GM21381 (cell line): Measurements from ENCODE around the gene BHLHE23.
"Not testable (repeated sequence)": the region's sequence is repeated elsewhere in the genome, so short reads cannot be mapped to it uniquely, and the experiment has no call there.

Experiments
- ATAC-seq: cut with Tn5 transposase; IDR thresholded peaks from one replicate; pipeline ENCODE4 v1.9.1; 2021; ENCODE audit warnings: mild to moderate bottlenecking, moderate library complexity; ENCODE audit not compliant: unreplicated experiment

Gene BHLHE23

DNA sequence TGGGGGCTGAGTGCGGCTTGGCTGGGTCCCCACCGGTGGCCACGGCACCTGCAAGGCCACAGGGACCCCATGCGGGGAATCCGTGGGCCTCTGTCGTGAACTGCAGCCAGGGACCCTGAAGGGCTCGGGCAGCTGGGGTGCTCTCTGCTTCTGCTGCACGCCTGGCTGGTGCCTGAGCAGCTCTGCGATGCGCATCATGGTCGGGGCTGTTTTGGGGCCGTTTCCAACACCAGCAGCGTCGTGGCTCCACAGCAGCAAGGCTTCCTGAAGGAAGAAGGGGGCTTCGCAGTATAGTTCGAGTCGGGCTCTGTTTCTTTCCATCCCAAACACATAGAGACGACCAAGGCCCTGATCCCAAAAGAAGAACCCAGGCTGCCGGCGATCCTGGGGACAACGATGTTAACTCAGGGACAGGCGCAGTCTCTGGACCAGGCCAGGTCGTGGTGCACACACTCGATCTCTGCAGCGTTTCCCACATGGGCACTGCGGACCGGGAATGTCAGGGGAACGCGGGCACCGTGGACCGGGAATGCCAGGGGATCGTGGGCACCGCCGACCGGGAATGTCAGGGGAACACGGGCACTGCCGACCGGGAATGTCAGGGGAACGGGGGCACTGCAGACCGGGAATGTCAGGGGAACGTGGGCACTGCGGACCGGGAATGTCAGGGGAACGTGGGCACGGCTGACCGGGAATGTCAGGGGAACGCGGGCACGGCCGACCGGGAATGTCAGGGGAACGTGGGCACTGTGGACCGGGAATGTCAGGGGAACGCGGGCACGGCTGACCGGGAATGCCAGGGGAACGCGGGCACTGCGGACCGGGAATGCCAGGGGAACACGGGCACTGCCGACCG, 36.8 kb upstream of the BHLHE23 start:
- ATAC-seq = no peak

DNA sequence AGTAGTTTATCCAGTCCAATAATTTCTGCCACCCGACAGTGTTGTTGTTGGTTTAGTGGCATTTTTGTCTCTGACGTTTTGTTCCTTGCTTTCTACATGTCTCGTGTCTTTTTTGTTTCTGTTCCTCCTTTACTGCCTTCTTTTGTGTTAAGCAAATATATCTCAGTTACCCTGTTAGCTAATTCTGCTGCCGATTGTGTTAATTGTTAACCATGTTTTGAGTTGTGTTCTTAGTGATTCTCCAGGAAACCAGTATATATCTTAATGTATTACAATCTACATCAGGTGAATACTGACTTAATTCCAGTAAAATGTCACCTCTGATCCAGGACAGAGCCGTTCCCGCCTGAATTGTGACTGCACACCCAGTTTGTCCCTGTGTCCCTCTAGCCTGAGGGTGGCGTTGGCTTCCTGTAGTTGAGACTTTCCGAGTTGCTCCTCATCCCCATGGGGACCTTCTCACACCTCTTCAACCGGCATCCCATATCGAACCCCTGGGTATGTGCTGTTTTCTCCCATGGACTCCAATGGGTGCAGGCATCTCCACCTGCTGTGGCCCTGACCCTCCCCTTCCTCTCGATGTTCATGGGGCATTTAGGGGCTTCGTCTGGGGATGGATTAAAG, 35.8 kb upstream of the BHLHE23 start:
- no peak for ATAC-seq

DNA sequence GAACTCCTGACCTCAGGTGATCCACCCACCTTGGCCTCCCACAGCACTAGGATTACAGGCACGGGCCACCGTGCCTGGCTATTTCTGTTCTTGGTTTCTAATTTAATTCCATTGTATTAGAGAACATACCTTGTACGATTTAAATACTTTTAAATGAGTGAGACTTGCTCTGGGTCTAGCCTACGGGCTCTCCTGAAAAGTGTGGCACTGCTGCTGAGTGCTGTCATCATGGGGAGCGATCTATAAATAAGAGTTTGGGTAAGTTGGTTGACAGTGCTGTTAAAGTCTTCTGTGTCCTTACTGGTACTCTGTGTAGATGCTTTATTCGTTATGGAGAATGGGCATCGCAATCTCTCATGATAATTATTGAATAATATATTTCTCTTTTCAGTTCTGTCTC, 35.0 kb upstream of the BHLHE23 start:
- no peak for ATAC-seq

DNA sequence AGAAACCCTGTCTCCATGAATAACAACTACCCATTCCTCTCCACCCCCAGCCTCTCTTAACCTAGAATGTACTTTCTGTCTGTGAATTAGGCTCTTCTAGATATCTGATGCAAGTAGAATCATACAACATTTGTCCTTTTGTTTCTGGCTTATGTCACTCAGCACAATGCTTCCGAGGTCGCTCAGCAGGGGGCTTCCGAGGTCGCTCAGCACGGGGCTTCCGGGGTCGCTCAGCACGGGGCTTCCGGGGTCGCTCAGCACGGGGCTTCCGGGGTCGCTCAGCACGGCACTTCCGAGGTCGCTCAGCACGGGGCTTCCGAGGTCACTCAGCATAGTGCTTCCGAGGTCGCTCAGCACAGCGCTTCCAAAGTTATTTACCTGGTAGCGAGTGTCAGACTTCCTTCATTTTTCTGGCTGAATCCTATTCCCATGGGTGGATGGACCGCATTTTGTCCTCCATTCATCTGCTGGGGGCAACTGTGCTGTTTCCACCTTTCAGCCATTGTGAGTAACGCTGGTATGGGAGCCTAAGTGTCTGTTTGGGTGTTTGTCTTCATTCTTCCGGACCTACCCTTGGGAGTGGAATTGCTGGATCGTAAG, 31.0 kb upstream of the BHLHE23 start:
- ATAC-seq = no peak

DNA sequence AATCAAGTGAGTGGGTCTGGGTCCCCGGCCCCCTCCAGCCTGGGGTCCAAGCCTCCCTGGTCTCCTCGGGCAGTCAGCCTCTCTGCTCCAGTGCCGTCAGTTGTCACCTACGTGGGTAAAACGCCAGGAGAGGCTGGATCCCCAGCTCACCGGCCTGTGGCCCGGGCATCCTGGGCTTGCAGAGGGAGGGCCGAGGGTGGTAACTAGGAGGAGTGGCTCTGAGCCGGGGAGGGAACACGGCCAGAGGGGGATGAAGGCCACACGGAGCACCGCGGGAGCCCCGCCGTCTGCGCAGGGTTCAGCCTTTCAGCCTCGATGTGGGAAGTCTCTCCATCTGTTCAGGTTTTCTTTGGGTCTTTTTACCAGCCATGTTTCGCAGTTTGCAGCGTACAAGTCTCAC, 29.5 kb upstream of the BHLHE23 start:
- no peak for ATAC-seq

DNA sequence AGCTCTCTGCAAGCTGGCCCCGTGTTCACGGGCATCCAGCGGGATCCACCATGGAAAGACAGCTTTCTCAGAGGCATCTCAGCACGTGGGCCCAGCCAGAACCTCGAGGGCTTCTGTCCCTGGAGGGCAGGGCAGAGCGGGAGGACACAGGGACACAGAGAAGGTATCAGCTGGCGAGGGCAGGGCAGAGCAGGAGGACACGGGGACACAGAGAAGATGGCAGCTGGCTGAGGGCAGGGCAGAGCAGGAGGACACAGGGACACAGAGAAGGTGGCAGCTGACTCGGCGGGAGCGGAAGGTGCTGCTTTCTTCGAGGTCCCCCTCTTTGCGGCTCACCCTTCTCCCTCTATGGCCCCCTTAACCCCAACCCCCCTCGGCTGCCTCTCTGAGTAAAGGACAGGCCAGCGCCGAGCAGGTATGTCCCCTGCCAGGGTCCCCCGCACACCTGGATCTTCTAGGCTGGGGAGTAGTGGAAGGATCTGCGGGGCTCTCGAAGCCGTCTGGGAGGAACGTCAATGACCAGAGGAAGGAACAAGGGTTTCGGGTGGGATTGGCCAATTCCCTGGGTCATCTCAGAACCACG, 28.9 kb upstream of the BHLHE23 start:
- no peak for ATAC-seq

DNA sequence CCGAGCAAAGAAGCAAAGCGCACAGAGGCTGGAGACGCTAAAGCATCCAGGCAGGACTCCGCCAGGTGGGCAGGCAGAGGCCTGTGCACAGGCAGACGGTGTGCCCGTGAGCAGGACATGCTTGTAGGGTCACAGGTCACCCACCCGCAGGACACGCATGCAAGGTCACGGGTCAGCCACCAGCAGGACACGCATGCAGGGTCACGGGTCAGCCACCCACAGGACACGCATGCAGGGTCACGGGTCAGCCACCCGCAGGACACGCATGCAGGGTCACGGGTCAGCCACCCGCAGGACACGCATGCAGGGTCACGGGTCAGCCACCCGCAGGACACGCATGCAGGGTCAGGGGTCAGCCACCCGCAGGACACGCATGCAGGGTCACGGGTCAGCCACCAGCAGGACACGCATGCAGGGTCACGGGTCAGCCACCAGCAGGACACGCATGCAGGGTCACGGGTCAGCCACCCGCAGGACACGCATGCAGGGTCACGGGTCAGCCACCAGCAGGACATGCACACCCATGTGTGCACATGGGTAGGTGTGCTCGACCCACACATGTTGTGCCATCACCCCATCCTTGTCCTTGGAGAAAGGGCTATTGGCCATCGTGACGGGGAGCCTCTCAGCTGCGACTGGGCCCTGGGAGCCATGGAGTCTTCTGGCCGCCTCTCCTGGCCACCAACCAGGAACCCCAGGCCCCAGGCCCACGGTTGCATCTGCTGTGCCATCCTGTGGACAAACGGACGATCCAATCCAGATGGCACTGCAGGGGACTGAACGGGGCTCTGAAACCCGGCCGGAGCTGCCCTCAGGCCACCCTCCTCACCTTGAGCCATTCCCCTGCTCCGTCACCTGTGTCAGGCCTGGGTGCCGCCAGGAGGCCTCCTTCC, 28.2 kb upstream of the BHLHE23 start:
- not testable (repeated sequence) for ATAC-seq

DNA sequence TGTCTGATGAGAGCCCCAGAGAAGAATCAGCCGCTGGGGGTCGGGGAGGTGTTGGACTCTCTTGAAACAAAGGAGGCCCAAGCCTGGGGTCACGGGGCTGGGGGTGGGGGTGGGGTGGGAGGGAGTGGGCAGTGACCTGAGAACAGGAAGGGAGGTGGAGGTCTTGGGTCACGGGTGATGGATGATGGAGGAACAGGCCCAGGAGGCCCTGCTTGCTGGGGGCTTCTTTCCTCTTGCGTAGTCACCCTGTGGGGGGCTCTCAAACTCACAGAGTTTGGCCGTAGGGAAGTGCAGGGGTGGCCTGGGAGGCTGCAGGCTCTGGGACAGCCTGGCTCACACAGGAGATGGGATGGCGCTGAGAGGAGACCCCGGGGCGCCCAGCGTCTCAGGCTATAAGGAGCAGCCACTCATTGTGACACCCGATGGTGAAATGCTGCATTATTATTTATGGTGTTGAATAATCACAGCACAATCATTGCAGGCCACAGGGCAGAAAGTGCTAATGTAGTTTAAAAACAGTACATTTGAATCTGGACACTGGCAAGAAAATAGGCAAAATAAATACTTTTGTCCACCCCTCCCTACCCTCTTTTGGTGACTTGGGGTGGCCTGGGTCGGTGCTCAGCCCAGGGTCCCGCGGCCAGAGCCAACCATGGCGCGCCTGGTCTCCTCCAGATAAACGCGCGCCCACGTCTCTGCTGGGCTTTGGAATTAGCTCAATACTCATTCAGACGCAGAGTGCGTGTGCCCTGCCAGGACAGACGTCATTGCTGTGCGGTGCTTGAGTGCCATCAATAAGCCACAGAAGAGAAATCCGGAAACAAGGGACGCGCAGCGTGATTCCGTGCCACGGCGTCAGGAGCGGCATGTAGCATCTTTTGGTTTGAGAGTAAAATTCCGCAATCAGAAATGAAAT, 27.3 kb upstream of the BHLHE23 start:
- no peak for ATAC-seq

DNA sequence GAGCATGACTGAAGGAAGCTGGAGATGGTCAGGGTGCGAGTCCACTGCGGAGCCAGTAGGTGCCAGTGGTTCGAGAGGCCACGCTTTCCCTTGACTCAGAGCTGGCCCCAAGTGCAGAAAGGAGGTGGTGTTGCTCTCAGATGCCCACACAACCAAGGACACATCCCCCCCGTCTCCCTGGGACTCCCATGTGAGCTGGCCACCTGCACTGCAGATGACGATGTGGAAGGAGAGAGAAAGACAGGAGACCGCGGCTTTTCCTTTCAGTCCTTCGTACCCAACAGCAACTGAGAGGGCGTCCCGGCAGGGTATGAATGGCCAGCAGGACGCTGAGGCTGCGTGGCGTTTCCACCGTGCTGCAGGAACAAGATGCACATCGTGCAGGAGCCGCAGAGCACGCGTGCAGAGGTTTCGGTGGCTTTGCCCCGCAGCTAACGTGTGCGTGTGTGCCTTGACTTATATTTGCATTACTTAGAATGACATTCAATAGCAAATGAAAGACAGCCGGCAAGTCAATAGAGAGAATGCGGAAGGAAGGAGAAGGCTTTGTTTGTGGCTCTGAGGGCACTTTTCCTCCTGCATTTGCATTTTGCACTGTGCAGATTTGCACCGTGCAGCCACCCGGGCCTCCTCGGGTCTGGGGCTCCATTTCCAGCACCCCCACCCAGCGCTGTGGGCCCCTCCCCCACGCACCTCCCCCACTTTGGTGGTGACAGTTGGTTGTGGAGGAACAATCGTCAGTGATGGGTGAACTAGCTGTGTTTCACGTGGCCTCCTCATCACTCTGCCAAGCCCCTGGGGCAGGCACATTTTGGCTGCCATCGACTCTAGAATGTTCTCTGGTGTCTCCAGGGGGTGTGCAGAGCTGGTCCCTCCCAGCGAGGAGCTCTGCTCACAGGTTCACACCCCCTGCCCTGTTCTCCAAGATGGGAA, 26.4 kb upstream of the BHLHE23 start:
- peak; percentile 58 for ATAC-seq

DNA sequence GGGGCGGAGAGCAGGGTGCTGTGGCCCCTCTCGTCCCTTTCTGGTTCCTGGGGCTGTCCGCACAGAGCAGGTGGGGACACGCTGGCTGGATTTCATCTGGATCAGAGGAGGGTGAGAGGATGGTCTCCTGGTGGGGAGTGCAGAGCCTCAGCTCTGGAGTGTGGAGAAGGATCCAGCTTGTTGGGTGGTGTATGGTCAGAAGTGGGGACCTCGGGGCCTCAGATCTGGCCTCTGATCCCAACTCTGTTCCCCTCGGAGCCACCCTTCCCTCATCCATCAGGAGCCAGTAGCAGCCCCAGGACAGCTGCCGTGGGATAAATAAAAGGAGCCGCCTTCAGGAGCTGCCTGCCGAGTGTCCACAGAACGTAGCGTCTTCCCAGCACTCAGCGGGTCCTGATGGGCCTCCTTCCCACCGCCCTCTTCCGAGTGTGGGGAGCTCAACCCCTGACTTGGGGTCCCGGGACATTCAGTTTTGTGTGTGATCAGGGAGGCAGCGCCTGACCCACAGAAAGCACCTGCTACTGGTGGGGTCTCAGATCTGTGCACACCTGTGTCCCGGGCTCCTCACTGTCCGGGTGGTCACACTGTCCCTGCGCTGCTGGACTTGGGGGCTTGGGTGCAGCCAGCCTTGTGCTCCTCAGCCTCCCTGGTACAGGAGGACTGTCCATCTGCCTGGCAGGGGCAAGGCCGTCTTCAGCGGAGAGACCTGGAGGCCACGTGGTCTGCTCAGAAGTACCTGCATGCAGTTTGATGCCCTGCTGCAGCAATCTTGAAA, 25.4 kb upstream of the BHLHE23 start:
- no peak for ATAC-seq

DNA sequence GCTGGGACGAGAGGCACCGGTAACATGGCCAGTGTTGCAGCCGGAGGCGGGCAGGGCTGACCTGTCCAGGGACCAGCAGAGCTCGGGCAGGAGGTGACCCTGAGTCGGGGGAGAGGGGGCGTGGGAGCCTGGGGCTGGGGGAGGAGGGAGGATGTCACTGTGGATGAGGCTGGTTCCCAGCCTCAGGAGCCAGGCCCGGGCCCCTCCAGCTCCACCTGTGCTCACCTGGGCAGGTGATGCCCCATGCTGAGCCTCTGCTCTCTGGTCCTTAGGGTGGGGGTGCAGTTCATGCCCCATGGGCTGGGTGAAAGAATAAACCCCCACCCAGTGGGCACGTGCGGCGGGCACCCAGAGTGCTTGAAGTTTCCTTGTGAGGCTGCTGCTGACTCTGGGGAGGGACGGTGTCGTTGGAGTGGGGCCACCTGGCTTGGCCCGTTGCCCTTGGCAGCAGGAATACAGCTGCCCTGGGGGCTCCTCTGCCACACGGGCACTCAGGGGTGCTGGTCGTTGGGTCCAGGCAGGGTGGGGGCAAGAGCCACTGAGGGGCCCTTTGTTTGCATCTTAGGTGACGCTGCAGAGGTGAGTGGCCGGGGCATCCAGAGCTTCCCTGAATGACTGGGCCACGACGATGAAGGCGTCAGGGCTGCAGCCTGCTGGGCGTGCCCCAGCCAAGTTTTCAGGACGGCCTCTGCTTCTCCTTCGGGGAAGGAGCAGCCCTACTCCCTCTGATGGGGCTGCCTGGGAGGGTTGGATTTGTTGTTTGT, 24.7 kb upstream of the BHLHE23 start:
- no peak for ATAC-seq

DNA sequence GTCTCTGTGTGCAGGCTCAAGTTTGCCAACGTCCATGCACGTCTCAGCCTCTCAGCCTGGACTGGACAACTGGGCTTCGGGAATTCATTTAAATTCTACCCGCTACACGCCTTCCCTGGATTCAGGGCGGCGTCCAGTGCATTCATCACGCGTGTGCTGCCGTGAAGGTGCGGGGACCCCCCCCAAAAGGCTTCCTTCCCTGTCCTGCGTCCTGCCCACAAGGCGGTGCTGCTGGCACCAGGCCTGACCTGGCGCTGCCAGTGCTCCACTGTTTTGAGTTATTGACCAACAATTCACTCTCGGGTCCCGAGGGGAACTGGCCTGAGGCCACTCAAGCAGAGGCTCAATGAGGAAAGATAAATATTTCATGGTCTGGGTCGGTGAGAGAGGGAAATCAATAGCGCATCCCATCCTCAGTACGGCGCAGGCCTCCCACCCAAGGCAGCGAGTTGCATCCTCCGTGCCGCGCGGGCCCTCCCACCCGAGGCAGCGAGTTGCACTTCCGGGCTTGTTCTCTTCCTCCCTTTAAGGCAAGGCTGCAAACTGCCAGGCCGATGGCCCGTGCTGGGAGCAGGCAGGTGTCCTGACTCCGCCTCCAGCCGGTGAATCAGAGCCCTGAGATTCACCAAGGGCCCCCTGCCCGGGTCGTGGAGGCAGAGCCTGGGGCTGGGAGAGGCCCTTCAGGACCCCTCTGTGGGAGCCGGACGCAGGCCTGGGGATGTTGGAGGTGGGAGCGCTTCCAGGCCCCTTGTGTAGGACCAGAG, 22.8 kb upstream of the BHLHE23 start:
- ATAC-seq = no peak

DNA sequence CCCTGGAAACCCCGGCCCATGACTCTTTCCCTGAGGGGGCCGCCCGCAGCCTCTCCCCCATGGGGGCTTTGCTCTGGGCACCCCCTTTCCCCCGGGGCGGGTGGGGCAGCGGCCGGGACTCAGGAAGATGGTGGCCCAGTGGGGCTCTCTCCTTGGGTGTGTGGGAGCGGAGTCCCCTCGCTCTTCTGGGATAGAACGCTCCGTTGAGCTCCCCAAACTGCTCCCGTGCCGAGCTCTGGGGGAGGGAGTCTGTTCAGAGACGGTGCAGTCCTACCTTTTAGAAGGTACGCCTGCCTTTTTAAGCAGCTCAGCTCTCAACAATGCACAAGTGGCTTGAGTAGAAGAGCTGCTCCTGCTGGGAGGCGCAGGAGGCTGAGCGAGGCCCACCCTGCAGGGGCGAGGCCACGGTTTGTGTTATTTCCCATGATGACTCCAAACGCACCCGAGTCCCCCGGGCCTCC, 21.7 kb upstream of the BHLHE23 start:
- ATAC-seq = no peak

DNA sequence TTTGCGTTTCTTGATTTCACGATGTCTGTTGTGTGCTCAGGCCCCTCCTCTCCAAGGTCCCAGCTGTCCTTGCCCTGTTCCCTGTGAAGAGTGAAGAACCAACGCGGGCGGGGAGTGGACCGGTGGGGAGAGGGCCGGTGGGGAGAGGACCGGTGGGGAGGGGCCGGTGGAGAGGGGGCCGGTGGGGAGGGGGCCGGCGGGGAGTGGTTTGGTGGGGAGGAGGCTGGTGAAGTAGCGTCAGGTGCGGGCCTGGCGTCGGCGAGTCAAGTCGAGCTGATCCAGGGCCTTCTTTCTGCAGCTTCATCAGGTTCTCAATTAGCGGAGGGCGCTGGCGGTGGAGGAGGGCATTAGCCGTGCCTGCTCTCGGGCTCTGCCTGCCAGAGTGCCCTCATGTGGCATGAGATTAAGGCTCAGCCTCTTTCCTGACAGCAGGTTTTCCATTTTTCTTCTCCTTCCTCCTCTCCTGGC, 21.2 kb upstream of the BHLHE23 start:
- no peak for ATAC-seq

DNA sequence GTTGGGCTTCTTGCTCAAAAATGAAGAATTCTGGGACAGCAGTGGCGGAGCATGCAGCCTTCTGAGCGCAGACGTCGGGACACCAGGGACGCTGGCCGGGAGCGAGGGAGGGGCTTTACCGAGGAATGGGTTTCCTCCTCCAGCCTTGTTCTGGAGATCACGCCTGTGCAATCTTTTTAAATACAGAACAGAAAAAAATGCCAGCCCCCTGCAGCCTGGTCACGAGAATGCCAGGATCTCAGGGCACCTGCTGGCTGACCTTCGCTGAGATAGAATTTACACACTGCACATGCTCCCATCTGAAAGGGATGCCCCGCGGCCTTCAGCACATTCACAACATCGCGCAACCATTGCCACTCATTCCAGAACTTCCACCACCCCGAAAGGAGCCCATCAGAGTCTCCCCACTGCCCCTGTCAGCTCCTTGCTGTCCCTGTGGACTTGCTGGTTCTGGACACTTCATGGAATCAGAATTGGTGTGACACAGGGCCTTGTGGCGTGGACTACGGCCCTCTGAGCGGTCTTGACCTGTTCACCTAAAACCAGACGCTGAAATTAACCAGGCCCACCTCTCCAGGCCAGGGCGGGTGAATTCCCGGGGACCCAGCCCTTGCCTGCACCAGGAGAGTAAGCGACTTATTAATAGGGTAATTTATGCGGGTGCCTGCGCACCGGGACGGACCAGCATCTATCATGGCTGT, 20.6 kb upstream of the BHLHE23 start:
- no peak for ATAC-seq
